Spleen (tissue), 7 donors: ENCODE results near the gene AADACL2.
"Not testable (repeated sequence)": the region's sequence is repeated elsewhere in the genome, so short reads cannot be mapped to it uniquely, and the experiment has no call there.

ENCODE experiments used
- POLR2A ChIP-seq, 3 donors: fragments of 450-650 bp; IDR thresholded peaks; one replicate each; pipeline ENCODE4 v1.5.1; 2017; ENCODE audit warnings: antibody characterized with exemption in 3 of 3, mild to moderate bottlenecking in 1 of 3
- TF ChIP-seq, protein P1 (sequence below), 11 experiments: fragments of 200-600 bp in 7 of 11; fragments of 450-650 bp in 4 of 11; sonication (generic) in 4 of 11; IDR thresholded peaks in 8 of 11; conservative IDR thresholded peaks in 3 of 11; 1 replicate in 7 of 11; 2 replicates in 4 of 11; pipeline versions ENCODE4 v1.4.0 to v1.8.0; 2016 to 2021; ENCODE audit warnings: antibody characterized with exemption in 11 of 11, inconsistent platforms in 4 of 11, mild to moderate bottlenecking in 1 of 11
- donor health status: DM: no; HTN: no; CAD: no; lungs with moderate emphysema.
- donor health status: DM: no; HTN: no; CAD: no.
- donor health status: DM: no; HTN: no; CAD: no.

DNA sequence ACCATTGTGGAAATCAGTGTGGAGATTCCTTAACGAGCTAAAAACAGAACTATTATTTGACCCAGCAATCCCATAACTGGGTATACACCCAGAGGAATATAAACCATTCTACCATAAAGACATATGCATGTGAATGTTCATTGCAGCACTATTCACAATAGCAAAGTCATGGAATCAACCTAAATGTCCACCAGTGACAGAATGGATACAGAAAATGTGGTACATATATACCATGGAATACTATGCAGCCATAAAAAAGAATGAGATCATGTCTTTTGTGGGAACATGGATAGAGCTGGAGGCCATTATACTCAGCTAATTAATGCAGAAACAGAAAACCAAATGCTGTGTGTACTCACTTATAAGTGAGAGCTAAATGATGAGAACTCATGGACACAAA, 31.0 kb downstream of the AADACL2 start:
- TF ChIP-seq, protein P1, sequence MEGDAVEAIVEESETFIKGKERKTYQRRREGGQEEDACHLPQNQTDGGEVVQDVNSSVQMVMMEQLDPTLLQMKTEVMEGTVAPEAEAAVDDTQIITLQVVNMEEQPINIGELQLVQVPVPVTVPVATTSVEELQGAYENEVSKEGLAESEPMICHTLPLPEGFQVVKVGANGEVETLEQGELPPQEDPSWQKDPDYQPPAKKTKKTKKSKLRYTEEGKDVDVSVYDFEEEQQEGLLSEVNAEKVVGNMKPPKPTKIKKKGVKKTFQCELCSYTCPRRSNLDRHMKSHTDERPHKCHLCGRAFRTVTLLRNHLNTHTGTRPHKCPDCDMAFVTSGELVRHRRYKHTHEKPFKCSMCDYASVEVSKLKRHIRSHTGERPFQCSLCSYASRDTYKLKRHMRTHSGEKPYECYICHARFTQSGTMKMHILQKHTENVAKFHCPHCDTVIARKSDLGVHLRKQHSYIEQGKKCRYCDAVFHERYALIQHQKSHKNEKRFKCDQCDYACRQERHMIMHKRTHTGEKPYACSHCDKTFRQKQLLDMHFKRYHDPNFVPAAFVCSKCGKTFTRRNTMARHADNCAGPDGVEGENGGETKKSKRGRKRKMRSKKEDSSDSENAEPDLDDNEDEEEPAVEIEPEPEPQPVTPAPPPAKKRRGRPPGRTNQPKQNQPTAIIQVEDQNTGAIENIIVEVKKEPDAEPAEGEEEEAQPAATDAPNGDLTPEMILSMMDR (IDR thresholded peaks at IDR 0.05 in 8 of 11, conservative IDR thresholded peaks at IDR 0.05 in 3 of 11), result not testable (repeated sequence)
- TF ChIP-seq POLR2A (IDR thresholded peaks at IDR 0.05), result not testable (repeated sequence)
